HG02885 (cell line): ENCODE measurements around the gene MYO1A.
"Not testable (repeated sequence)": the region's sequence is repeated elsewhere in the genome, so short reads cannot be mapped to it uniquely, and the experiment has no call there.

Experiments
- ATAC-seq: cut with Tn5 transposase; IDR thresholded peaks from one replicate; pipeline ENCODE4 v1.9.1; 2021; ENCODE audit warnings: mild to moderate bottlenecking; ENCODE audit not compliant: unreplicated experiment, poor library complexity

MYO1A gene

DNA sequence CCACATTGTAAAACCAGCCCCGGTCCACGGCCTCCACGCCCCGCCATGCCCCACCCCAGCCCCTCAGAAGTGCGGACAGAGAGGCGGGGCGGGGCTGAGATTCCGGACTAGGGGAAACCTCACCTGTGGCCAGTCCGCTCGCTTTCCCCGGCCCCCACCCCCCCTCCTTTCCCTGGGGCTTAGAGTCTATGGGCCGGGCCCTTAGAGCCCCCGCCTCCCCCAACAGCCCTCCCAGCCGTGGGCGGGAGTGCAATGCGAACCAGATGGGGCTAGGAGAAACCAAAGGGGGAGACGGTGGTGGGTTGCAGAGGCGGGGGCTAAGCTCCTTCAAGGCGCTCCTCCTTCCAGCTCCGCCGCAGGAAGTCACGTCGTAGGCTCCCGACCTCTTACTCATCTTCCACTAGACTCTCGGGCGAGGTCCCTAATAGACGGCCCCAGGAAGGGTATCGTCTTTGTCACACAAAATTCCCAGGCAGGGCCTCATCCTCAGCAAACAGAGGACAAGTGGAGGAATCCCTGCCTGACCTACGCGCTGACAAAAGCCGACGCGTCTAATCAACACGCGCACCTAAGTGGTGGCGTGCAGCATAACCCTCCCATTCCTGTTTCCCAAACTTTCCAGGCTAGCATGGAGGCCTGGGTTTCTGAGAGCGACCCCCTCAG, 37.9 kb upstream of the MYO1A start:
- ATAC-seq: peak; percentile 38

DNA sequence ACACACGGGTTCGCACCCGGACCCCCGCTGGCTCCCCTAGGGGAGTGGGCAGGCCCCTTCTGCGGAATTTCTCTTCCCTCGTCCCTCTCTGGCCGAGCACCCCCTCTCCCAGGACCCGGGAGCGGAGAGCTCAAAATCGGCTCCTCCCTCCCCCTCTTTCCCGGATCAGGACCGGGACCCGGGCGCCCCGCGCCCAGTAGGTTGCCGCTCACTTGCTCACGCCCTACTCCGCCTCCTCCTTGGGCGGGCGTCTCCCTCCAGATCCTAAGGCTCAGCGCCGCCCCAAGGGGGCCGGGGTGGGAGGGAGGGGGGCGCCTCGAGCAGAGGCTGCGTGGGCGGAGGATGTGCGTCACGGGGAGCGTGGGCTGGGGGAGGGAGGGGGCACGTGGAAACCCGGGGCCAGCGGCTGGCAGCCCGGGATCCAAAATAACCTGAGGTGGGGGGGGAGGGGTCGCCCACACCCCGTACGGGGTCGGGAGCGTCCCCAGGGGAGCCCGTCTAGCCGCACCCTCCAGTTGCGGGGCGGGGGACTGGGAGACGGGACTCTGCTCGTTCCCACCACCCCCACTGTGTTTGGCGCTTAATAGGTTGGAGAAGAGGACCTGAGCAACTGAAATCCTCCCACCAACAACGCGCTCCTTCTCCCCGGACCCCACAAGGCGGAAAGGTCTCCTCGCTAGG, 37.2 kb upstream of the MYO1A start:
- ATAC-seq: peak; percentile 40

DNA sequence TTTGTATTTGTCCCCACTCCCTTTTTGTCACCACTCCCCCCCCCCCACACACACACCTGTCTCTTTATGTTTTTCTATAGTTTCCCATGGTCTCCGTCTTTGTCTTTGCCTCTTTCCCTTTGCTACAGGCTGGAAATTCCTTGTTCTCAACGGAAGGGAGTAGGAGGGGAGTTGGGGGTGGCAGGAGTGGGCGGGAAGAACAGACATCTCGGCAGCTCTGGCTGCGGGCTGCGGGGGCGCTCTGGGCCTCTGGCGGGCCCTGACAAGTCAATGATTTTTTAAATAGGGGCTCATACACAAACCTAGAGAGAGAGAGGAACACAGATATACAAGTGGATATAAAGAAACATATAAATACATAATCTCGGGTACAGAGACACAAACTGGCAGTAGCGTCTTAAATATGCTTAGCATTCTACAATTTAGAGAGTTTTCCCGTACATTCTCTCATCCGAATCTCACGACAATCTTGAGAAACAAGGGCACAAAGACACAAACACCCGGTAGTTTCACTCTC, 36.6 kb upstream of the MYO1A start:
- no peak for ATAC-seq

DNA sequence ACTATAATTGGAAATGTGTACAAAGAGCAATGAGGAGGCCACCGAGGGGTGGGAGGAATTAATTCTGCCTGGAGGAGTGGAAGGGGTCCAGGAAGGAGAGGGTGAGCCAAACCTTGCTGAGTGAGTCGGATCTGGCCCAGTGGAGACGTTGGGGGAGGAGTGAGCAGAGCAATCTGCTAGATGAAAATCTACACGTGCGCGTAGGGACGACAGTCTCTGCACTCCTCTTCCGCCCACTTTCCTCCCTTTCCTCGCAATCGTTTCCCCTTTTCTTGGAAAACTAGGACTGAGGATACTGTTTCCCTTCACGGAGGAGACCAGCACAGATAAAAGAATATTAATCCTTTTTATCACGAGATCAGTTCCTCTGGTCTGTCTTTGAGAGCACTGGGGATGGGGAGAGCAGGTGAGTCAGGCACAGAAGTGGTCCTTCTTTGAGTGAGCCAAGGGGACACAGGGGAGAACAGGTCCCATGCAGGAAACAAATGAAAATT, 36.1 kb upstream of the MYO1A start:
- ATAC-seq: no peak

DNA sequence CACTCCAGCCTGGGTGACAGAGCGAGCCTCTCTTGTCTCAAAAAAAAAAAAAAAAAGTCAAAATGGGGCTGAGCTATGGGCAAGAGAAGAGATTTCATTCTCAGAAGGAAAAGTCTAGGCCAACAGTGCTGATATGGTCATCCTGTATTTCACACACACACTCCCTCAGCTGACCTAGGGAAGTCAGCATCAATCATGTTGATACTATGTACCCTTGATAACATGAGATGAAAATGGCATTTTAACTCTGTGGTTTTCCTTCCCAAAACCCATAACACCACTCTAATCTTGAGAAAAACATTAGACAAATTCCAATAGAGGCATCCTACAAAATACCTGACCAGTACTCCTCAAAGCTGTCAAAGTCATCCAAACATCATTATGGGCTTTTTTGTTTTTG, 30.9 kb upstream of the MYO1A start:
- ATAC-seq: no peak

DNA sequence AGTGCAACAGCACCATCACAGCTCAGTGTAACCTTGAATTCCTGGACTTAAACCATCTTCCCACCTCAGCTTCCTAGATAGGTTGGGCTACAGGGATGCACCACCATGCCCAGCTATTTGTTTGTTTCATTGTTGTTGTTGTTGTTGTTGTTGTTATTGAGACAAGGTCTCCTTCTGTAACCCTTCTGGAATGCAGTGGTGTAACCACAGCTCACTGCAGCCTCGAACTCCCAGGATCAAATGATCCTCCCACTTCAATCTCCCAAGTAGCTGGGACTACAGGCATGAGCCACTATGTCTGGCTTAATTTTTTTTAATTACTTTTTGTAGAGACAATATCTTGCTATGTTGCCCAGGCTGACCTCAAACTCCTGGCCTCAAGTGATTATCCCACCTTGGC, 29.9 kb upstream of the MYO1A start:
- ATAC-seq: no peak

DNA sequence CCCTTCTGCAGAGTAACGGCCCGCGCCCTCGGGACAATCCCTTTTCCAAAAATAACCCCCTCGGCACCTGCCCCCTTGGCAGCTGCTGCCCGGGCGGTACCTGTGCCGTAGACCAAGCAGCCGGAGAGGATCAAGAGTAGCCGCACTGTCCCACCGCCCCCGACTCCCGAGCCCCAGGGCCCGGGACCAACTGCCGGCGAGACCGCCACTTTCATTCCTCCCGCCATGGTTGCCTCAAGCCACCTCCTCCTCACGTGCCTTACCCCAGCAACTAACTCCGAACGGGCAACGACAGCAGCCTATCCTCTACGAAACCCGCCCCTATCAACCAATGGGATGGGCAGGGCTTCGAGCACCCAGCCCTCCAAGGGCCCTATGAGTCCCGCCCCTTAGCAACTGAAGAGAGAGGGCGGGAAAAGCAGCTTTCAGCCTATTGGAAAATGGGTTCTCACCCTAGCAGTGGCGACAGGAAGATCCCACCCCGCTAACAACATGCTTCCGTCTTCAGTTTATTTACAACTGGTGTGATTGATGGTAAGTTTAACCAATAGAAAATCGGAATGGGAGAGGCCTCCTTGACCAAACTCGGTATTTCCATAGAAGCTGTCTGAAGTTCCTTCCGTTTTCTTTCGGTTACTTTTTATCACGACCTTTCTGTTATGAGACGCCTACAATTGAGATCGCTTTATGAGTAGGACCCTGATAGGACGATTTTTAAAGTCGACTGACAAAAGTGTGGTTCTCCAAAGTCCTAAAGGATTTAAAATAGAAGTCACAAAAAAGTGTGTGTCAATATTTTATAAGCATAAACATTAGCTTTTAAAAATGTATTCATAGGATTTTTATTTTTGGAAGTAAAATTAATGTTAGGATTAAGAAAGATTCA, 28.8 kb upstream of the MYO1A start, which contains the start of gene NEMP1:
NEMP1 (minus strand) TSS at position 273 of the 886 bp plus-strand sequence; CDS start at position 227, 46 bp downstream.
- peak; percentile 97 for ATAC-seq

DNA sequence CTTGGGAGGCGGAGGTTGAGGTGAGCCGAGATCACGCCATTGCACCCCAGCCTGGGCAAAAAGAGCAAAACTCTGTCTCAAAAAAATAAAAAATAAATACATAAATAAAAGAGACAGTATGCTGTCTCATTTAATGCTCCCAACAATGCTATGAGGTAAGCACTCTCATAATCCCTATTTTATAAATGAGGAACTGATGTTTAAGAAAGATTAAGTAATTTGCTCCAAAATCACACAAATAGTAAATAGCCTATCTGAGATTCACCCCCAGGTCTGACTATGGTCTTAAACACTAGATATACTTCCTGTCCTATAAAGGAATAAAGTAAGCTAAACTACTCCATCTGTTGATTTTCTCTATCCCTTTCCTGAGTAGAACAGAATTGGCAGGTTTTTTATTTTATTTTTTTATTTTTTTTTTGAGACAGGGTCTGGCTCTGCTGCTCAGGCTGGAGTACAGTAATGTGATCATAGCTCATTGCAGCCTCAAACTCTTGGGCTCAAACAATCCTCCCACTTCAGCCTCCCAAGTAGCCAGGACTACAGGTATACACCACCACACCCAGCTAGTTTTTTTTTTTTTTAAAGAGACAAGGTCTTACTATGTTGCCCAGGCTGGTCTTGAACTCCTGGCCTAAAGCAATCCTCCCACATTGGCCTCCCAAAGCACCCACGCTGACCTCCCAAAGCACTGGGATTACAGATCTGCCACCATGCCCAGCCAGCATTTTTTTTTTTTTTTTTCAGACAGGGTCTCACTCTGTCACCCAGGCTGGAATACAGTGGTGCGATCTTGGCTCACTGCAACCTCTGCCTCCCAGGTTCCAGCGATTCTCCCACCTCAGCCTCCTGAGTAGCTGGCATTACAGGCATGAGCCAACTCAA, 23.9 kb upstream of the MYO1A start:
- ATAC-seq: not testable (repeated sequence)

DNA sequence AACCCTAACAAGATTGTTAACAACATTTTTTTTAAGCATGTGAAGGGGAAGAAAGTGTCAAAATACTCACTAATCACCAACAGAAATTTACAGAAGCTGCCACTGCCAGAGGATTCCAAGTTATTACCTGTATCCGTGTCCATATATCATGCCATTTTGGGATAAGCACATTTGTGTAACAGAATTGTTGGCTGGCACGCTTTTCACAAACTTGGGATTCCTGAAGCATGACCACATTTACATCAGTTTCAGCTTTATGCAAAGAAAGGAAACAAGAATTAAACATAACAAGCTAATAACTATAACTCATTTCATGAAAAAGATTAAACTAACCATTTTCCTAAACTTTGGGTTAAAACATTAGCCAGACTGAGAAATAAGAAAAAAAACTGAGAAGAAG, 22.7 kb upstream of the MYO1A start:
- ATAC-seq: no peak

DNA sequence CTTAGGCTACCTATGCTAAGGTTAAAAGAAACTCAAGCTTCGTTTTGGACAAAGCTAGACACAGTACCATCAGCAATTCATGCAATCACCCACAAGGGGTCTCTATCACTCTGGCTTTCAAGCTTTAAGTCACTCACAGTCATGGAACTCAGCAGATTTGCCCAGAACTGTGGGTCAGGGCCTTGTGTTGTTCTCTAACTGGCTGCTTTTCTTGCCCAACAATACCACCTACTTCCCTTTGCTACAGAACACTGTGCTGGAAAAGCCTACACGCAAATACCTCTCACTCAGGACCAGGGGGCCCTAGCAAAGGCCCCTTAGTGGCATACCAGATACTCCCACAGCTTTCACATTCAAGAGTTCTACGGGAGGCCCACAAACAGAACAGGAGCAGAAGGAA, 19.6 kb upstream of the MYO1A start:
- peak; percentile 87 for ATAC-seq

DNA sequence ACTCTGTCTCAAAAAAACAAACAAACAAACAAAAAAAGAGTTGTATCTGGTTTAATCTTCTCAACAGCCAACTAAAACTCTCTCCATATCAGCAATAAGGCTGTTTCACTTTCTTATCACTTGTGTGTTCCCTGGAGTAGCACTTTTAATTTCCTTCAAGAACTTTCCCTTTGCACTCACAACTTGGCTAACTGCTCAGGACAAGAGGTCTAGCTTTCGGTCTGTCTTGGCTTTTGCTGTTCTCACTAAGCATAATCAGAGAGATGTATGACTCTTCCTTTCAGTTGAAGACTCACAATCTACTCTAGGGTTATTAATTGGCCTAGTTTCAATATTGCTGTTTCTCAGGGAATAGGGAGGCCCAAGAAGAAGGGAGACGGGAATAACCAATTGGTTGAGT, 16.3 kb upstream of the MYO1A start:
- ATAC-seq: no peak

DNA sequence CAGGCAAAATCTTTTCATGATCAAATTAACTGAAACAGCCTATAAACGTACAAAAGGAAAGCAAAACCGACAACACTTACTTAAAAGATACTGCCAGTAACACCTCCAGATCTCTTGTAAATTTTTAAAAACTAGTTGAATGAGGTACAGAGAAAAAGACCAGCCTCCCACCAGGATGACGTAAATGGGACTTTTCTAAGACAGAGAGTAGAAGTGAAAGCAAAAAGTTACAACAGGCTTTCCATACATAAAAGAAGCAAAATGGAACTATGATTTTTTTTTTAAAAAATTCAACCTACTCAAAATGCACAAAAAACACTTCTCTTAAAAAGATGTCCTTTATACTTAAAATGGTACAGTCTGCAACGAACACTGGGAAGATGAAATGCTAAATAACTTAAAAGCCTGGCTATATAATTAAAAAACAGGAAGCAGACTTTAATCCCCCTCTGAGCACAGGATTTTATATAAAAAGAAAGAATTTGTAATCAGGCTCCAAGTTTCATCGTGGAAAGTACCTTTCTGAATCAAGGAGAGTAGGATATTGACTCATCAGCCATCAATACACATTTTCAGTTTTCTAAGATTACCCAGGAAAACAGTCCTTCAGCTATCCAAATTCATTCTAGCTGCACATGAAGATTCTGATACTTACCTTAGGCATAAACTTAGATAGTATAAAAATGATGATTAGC, 14.2 kb upstream of the MYO1A start:
- peak; percentile 82 for ATAC-seq

DNA sequence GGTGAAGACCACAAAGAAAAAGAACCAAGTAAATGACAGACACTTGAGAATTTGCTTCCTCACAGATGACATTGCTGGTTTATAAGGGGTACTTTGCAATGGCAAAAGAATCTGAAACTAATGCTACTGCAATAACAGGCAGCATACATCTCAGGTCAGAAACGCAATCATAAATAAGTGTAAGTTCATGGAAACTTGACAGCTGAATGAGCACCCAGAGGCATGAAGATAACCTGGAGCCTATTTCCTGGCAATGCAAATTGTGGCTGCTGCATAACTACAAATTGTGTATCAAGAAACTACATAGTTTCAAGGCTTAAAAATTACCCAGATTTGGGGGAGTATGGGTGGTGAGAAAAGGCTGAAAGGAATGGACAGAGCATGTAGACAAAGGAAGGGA, 8.5 kb upstream of the MYO1A start:
- ATAC-seq: peak; percentile 59

DNA sequence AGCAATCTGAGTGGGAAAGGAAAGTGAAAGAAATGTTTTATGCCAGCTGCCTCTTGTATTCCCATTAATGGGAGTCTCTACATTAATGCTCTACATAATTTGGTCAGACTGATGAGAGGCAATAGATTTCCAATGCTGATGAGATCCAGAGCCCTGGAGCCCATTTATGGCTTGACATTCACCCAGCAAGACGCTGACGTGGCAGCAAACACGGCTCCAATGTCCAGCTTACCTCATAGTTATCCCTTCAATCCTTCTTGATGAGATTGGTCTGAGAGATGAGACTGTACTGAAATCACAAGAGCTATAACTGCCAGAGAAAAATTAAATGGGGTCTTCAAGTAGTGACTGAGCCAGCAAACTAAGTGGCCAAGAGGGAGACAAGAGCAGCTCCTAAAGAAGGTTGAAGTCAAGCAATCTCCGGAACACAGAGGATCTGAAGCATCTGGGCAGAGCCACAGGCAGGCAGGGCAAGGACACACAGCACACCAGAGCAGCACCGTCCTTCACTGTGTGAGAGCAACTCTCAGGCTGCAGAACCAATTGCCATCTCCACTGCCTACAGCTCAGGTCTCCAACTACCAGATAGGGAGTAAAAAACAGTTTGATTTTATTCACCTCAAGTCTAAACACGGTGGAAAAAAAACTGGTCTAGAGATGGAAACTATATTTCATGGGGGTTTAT, 7.3 kb upstream of the MYO1A start:
- no peak for ATAC-seq

DNA sequence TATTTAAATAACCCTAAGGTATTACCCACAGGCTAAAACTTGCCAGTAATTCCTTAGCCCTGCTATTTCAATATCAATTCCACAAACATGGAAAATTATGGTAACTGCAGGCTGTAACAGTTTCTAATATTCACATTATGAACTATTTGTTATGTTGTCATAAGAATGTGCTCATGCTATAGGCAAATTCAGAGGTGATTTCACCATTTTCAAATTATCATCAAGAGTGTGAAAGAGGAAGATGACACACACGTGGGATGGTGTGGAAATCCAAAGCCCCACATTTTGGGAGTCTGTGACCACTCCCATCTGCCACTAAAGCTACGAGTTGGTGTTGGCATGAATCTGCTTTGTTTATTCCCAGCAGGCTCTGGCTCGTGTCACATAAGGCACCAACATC, 5.9 kb upstream of the MYO1A start:
- ATAC-seq: no peak

DNA sequence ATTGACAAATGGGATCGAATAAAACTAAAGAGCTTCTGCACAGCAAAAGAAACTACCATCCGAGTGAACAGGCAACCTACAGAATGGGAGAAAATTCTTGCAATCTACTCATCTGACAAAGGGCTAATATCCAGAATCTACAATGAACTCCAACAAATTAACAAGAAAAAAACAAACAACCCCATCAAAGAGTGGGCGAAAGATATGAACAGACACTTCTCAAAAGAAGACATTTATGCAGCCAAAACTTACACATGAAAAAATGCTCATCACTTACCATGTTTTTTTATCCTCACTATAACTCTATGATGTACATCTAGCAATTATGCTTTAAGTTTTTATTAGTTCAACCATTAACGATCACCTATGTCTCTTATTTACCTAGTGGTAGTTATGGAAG, 4.0 kb upstream of the MYO1A start:
- ATAC-seq: not testable (repeated sequence)

DNA sequence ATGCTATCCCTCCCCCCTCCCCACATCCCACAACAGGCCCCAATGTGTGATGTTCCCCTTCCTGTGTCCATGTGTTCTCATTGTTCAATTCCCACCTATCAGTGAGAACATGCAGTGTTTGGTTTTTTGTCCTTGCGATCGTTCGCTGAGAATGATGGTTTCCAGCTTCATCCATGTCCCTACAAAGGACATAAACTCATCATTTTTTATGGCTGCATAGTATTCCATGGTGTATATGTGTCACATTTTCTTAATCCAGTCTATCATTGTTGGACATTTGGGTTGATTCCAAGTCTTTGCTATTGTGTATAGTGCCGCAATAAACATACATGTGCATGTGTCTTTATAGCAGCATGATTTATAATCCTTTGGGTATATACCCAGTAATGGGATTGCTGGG, 3.2 kb upstream of the MYO1A start:
- not testable (repeated sequence) for ATAC-seq

DNA sequence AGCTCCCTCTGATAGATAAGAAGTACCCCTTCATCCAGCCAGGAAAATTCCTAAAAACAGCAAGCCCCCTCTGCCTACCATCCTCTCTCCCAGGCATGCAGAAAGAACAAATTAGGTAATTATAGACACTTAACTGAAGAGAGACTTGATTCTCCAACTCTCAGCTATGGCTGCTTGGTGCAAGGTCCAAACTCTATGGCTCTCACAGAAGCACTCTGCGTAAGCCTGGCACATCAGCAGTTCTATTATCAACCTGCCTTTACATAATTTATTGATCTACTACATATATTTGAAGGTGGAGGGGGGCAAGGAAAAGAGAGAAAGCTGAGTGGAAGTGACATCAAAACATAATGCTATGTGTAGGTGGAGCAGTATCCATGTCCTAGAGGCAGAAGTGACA, 1.1 kb upstream of the MYO1A start:
- no peak for ATAC-seq

DNA sequence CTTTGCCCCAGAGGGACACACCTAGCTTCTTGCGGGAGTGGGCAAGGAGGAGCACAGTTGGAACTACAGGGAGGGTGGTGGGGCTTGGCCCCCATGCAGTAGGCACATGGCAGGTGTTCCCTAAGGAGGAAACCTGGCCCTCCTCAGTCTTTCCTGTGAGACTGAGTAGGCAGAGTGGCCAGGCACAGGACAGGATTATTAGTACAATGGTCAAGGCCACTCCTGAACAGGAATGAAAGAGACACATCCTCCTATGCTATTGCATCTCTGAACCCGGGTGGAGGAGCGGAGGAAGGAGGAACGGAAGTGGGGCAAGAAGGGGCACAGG, 846 bp downstream of the MYO1A start:
- no peak for ATAC-seq
